Stimulated activated CD4-positive, alpha-beta T cell treated with anti-CD3 and anti-CD28 coated beads, Interleukin-1b, Interleukin-23, amount 100 ng/mL, for 48 hours (primary cell): Measurements from ENCODE around the gene DEFB123.

Experiments used
- DNase-seq: peaks from one replicate; pipeline ENCODE4 v3.0.0-alpha.2; 2020

DEFB123 gene

DNA sequence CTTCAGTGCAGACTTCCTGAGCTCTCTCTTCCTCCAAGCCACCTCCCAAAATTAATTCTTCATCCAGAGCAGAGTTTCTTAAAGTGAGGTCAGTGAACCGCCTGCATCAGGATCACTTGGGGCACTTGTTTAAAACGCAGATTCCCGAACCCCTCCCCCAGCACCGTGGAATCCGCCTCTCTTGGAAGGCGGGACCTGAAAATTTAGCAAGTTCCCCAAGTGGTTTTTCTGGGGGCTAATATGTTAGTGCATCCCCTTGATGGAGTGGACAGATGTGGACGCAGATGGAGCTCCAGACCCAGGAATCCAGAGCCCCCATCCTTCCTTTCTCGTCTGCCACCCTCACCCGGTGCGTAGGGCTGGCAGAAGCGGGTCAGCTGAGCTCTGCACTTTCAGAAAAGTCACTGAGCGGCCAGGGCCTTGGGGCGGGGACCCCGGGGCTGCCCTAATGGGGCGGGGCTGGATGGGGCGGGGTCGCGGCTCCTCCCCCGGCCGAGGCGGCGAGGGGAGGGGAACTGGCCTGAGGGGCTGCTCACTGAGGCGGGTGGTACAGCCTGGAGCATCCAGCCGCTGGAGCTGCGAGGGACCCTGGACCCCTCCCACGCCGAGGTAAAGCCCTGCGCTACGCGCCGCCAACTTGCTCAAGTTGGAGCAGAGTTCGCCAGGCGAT is 34.5 kb downstream of the DEFB123 start, which contains the start of the genes DEFB124 and REM1:
Gene DEFB124, minus strand, starts transcription at position 370 of the 670 bp plus-strand sequence. CDS start 2,114 bp downstream, outside the sequence.
Gene REM1, plus strand, starts transcription at position 531 of the 670 bp plus-strand sequence. CDS start 1,158 bp downstream, outside the sequence.
- DNase-seq = no peak

DNA sequence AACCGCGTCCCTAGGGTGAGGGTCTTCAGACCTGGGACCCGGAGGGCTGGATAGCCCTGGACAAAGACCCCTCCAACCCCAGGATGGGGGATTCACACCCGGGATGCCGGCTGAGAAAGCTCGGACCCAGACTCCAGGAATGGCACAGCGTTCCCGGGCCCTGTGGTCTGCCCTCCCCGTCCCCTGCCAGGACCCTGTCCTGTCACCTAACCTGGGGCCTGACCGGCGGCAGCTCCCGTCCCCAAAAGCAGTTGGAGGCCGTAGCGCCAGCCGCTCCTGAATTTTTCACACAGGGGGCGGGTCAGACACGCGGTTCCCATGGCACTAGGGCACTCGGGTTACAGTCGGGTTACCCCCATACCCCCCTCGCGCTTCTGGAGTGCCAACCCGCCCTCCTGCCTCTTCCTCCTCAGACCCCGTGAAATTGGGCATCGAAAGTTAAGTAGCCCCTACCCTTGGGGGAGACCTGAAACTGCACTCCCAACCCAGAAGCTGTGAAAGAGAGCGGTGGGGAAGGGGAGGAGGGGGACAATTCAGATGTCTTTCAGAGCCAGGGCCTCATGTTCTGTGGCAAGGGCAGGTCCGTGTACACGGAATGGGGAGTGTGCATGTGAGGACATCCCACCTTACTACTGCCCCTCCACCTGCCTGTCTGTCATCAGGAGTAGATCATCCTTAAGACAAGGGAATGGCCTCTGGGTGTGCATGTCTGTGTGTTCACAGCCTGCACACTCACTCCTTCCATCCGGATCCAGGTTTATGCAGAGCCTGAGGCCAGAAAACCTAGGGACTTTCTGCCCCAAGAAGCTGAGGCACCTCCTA is 35.3 kb downstream of the DEFB123 start:
- DNase-seq = no peak

DNA sequence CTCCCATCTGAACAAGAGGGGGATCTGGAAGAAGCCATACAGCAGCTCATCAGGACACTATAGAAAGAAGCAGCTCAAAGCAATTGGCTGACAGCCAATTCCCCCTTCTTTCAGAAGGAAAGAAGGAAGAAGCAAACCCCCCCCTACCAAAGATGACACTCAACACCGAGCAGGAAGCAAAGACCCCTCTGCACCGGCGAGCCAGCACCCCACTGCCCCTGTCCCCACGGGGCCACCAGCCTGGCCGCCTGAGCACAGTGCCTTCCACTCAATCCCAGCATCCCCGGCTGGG is 35.8 kb downstream of the DEFB123 start:
- DNase-seq = no peak

DNA sequence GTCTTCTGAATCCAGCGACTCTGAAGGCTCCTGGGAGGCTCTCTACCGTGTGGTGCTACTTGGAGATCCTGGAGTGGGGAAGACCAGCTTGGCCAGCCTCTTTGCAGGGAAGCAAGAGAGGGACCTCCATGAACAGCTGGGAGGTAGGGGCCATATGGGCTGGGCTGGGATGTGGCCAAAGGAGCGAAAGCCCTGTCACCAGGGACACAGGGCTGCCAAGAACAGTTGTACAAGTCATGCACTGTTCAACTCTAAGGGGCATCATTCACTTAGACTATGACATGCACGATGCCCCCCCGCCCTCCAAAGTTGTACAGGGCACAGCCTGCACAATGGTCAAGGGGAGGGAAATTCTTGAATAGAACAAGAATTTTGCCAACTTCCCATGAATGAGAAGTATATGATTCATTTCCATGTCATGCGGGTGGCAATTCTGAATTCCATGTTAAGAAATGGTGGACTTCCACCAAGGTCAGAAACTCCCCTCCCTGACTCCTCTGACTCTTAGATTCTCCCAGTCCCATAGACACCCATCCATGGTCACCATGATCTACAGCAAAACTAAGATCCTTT is 36.3 kb downstream of the DEFB123 start:
- DNase-seq = no peak

DNA sequence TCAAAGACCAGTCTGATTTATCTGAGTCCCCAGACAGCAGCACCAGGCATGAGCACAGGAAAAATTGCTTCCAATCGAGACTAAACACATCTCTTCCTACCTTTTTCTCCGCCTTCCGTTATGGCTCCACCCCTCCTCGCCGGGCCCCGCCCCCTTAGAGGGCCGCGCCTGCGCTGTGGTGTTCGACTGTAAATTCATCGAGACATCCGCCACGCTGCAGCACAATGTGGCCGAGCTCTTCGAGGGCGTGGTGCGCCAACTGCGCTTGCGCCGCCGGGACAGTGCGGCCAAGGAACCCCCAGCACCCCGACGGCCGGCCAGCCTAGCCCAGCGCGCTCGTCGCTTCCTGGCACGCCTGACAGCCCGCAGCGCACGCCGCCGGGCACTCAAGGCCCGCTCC is 43.6 kb downstream of the DEFB123 start:
- DNase-seq = peak; percentile 24

DNA sequence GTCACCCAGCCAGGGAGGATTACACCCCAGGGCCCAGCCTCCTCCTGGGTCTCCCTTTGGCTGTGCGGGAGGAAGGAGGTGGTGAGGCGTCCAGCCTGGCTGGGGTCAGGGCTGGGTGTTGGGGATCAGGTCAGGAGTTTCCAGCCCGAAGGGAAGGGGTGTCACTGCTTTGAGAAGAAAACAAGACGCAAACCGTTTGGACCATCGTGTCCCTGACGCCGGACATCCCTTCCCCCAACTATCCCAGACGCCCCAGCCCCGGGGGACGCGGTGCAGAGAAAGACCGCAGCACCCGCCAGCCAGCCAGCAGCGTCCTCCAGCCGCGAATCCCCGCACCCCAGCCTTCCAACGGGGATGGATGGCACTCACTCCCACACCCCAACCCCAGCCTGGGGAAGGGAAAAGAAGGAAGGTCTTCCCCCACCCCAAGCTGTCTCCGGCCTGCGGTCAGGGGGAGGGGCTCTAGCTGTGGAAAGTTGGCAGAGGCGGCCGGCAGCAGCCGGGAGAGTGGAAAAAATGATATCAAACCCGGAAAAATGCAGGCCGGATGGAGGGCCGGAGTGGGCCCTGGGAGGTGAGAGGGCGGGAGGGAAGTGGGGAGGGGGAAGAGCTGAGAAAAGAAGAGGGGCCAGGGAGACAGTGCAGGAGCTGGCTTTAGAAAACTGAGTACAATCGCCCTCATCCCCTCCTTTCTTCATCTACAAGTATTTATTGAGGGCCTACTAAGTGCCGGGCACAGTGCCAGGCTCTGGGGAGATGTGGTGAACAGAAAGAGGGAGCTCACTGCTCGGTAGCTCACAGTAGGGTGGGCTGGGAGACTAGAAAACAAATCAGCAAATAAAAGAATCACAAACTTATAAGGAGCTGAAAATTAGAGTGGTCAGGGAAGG is 45.3 kb downstream of the DEFB123 start:
- no peak for DNase-seq

DNA sequence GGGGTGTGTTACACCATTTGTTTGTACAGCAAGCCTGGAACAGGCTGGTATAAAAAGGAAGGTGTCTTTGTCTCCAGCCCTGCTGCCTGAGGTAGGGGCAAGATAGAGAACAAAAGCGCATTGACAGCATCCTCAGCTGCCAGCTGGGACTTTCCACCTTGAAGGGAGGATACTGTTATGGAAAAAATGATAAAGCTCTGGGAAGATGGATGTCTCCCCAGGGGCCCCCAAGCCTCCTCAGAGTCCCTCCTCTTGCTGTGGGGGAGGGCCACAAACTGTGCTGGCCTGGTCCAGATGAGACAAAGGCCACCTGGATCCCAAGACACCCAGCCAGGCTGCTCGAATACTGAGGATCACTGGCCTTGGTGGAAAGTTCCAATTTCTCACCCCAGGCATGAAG is 47.7 kb downstream of the DEFB123 start:
- DNase-seq = no peak

DNA sequence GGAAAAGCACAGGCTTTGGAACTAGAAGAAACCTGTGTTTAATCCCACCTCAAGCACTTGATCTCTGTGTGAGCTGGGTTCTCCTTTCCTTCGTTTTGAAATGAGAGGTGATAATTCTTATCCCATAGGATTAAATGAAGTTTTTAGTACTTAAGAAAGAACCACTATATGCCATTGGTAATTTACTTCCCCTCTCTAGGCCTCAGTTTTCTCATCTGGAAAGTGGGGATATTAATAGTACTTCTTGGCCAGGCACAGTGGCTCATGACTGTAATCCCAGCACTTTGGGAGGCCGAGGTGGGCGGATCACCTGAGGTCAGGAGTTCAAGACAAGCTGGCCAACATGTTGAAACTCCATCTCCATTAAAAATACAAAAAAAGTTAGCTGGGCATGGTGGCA is 48.7 kb downstream of the DEFB123 start:
- no peak for DNase-seq

DNA sequence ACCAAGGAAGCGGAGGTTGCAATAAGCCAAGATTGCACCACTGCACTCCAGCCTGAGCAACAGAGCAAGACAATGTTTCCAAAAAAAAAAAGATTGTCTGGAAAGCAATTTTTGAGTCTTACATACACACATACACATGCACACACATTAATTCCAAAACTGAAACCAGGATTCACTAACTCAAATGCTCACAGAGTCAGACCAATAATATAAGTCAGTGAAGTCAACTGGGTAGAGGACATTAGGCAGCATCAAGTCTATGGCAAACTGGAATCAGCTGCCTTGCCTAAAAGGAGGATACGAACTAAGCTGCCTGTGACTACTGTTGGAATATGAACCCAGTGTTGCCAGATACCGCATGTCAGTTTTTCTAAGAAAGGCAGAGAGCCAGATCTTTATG is 50.3 kb downstream of the DEFB123 start:
- no peak for DNase-seq

DNA sequence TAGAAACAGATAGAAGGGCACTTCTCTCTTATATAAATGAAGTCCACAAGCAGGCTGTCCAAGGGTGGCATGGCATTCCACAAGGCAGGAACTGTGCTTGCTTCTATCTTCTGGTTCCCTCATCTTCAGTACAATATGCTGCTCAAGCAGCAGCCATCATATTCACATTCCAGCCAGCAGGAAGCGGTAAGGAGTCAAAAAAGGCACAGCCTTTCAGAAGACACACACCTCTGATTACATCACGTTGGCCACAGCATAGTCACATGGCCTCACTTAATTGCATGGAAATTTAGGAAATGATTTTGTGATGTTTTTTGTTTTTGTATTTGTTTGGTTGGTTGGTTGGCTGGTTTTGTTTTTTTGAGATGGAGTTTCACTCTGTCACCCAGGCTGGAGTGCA is 53.7 kb downstream of the DEFB123 start:
- DNase-seq = no peak

DNA sequence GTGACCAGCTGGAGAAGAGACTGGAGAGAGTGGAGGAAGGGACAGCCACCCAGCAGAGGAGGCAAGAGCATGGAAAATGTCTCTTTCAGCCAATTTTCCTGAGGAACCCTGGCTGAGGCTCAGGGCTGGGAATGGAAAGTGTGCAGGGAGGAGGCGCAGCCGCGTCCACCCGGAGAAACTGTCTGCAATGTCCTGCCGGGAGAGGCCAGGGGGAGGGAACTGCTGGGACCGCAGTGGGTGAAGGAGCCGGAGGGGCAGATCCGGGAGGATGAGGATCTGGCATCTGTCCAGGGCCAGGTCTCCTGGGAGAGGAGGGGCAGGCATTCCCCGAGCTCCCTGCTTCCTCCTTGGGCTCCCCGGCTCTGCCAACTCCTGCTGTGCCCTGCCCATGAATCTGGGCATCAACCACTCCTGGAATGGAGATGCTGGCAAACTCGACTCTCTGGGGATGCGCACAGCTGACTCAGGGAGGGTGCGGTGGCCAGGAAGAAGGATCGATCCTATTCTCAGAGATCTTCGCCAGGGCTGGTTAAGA is 56.4 kb downstream of the DEFB123 start:
- no peak for DNase-seq

DNA sequence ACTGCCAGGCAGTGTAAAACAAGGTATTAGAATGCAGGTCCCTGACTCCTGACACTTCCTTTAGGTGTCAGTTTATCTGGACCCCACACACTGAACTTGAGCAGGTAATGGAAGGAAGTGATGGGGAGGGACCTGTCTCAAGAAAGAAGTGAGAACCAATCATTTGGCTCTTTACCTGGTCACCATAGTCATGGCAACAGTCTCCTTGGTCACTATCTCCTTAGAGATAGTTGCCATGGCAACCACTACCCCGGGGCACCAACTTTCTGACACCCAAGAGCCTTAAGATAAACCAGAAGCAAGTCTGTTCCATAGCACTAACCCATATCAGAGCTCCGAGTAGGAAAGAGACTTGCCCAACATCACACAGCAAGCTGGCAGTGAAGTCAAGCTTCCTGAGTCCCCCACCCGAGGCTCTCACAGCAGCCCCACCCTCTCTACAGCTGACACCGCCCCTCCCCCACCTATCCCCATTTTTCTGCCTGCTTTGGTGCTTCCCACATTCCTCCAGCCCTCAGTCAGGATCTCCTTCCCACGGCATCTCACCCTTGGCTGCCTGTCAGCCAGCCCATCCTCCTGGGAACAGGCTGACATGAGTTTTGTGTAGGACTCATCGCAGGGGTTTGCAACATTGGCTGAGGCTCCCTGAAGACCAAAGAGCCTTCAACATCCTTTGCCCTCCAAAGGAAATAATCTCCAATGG is 57.6 kb downstream of the DEFB123 start:
- no peak for DNase-seq
